SU-DHL-6 (cell line): ENCODE results near the gene CNTD1.
"Not testable (repeated sequence)": the region's sequence is repeated elsewhere in the genome, so short reads cannot be mapped to it uniquely, and the experiment has no call there.

Experiments
- EZH2phosphoT487 ChIP-seq: fragments of 200-600 bp; sonication (generic), shearing (Covaris generic); conservative IDR thresholded peaks from 2 replicates; pipeline ENCODE4 v1.6.1; 2018; ENCODE audit warnings: mild to moderate bottlenecking, antibody characterized with exemption, low read length, moderate library complexity, mixed read lengths
- TF ChIP-seq, protein P1 (sequence below): fragments of 200-600 bp; sonication (generic); IDR thresholded peaks from one replicate; pipeline ENCODE4 v1.5.1; 2017; ENCODE audit warnings: antibody characterized with exemption, mild to moderate bottlenecking, low read length, moderate library complexity; ENCODE audit not compliant: insufficient read depth, poor library complexity, severe bottlenecking

GRCh38 chr17:42856516-42856915 is 57.9 kb downstream of the CNTD1 start:
- TF ChIP-seq, protein P1, sequence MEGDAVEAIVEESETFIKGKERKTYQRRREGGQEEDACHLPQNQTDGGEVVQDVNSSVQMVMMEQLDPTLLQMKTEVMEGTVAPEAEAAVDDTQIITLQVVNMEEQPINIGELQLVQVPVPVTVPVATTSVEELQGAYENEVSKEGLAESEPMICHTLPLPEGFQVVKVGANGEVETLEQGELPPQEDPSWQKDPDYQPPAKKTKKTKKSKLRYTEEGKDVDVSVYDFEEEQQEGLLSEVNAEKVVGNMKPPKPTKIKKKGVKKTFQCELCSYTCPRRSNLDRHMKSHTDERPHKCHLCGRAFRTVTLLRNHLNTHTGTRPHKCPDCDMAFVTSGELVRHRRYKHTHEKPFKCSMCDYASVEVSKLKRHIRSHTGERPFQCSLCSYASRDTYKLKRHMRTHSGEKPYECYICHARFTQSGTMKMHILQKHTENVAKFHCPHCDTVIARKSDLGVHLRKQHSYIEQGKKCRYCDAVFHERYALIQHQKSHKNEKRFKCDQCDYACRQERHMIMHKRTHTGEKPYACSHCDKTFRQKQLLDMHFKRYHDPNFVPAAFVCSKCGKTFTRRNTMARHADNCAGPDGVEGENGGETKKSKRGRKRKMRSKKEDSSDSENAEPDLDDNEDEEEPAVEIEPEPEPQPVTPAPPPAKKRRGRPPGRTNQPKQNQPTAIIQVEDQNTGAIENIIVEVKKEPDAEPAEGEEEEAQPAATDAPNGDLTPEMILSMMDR, result not testable (repeated sequence)
- not testable (repeated sequence) for TF ChIP-seq EZH2phosphoT487
